HL-60 (cell line): ENCODE data around the gene RAF1.

Experiments
- DNase-seq, 2 experiments: peaks; one replicate each; pipeline ENCODE4 v3.0.0-alpha.2; 2010 to 2020; ENCODE audit warnings: low read depth in 1 of 2, low spot score in 1 of 2
- H3K27ac ChIP-seq: fragments of 250-450 bp; sonication (Bioruptor Pico); replicated peaks from 2 replicates; pipeline ENCODE4 v1.5.1; 2020; ENCODE audit warnings: mild to moderate bottlenecking, moderate library complexity
- H3K27me3 ChIP-seq: fragments of 250-450 bp; sonication (Bioruptor Pico); 2 replicates; pipeline ENCODE4 v1.5.1; 2021; ENCODE audit warnings: mild to moderate bottlenecking, moderate library complexity; ENCODE audit not compliant: insufficient read depth, poor library complexity, severe bottlenecking
- H3K4me3 ChIP-seq: replicated peaks from 2 replicates; pipeline ENCODE4 v1.5.1; 2011; ENCODE audit warnings: mild to moderate bottlenecking, control low read depth, low read length; ENCODE audit not compliant: insufficient read depth
- GABPA ChIP-seq: IDR thresholded peaks from 2 replicates; pipeline ENCODE4 v1.6.1; 2012; ENCODE audit warnings: low read depth
- POLR2AphosphoS5 ChIP-seq: IDR thresholded peaks from 2 replicates; pipeline ENCODE4 v1.6.1; 2012; ENCODE audit warnings: low read depth
- SPI1 ChIP-seq: IDR thresholded peaks from 2 replicates; pipeline ENCODE4 v1.6.1; 2012; ENCODE audit warnings: low read depth, mild to moderate bottlenecking, borderline replicate concordance
- TF ChIP-seq, protein P1 (sequence below): IDR thresholded peaks from 2 replicates; pipeline ENCODE4 v1.6.1; 2012; ENCODE audit warnings: low read depth; ENCODE audit not compliant: insufficient replicate concordance
- TF ChIP-seq, protein P2 (sequence below): IDR thresholded peaks from one replicate; pipeline ENCODE4 v1.5.1; 2011; ENCODE audit warnings: low read length, control low read depth, inconsistent platforms; ENCODE audit not compliant: insufficient read depth

Gene RAF1

DNA sequence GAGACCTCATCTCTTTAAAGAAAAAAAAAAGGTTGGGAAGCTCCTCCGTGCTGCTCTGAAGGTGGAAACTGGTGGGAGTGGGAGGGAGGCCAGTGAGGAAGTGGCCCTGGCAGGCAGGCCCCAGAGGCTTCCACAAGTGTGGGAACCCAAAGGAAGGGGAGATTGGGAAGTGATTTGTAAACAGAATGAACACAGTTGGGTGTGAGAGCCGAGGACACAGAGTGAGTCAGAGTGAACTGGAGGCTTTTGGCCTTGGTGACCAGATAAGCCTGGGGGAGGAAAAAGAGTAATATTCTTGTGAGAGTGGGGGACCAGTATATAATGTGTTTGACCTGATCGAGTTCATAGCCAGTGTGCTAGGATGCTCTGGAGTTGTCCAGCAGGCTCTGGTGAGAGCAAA, 84.0 kb downstream of the RAF1 start:
- TF ChIP-seq POLR2AphosphoS5: no peak
- TF ChIP-seq, protein P1, sequence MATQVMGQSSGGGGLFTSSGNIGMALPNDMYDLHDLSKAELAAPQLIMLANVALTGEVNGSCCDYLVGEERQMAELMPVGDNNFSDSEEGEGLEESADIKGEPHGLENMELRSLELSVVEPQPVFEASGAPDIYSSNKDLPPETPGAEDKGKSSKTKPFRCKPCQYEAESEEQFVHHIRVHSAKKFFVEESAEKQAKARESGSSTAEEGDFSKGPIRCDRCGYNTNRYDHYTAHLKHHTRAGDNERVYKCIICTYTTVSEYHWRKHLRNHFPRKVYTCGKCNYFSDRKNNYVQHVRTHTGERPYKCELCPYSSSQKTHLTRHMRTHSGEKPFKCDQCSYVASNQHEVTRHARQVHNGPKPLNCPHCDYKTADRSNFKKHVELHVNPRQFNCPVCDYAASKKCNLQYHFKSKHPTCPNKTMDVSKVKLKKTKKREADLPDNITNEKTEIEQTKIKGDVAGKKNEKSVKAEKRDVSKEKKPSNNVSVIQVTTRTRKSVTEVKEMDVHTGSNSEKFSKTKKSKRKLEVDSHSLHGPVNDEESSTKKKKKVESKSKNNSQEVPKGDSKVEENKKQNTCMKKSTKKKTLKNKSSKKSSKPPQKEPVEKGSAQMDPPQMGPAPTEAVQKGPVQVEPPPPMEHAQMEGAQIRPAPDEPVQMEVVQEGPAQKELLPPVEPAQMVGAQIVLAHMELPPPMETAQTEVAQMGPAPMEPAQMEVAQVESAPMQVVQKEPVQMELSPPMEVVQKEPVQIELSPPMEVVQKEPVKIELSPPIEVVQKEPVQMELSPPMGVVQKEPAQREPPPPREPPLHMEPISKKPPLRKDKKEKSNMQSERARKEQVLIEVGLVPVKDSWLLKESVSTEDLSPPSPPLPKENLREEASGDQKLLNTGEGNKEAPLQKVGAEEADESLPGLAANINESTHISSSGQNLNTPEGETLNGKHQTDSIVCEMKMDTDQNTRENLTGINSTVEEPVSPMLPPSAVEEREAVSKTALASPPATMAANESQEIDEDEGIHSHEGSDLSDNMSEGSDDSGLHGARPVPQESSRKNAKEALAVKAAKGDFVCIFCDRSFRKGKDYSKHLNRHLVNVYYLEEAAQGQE: no peak
- TF ChIP-seq, protein P2, sequence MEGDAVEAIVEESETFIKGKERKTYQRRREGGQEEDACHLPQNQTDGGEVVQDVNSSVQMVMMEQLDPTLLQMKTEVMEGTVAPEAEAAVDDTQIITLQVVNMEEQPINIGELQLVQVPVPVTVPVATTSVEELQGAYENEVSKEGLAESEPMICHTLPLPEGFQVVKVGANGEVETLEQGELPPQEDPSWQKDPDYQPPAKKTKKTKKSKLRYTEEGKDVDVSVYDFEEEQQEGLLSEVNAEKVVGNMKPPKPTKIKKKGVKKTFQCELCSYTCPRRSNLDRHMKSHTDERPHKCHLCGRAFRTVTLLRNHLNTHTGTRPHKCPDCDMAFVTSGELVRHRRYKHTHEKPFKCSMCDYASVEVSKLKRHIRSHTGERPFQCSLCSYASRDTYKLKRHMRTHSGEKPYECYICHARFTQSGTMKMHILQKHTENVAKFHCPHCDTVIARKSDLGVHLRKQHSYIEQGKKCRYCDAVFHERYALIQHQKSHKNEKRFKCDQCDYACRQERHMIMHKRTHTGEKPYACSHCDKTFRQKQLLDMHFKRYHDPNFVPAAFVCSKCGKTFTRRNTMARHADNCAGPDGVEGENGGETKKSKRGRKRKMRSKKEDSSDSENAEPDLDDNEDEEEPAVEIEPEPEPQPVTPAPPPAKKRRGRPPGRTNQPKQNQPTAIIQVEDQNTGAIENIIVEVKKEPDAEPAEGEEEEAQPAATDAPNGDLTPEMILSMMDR: no peak
- no peak for TF ChIP-seq SPI1
- no peak for TF ChIP-seq GABPA
- Histone ChIP-seq H3K4me3 (no peak overlapping the region), H3K27ac (no peak overlapping the region), H3K27me3 (no peaks in the 10 kb centered on the region)
- DNase-seq: no peak

DNA sequence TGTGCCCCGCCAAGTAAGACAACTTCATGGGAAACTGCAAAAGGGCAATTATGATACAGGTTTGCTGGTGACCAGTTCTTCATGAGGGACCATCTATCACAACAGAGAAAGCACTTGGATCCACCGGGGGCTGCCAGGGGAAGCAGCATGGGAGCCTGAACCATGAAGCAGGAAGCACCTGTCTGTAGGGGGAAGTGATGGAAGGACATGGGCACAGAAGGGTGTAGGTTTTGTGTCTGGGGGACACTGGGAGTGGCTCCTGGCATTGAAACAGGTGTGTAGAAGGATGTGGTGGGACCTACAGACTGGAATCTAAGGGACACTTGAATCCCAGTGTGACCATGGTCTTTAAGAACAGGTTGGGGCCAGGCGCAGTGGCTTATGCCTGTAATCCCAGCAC, 84.5 kb downstream of the RAF1 start:
- no peak for DNase-seq
- TF ChIP-seq SPI1: no peak
- TF ChIP-seq, protein P2: no peak
- 0 out of 2 replicates have a peak, but pooled peaks have one; percentile 18 for TF ChIP-seq POLR2AphosphoS5
- TF ChIP-seq, protein P1: no peak
- TF ChIP-seq GABPA: no peak
- Histone ChIP-seq H3K4me3 (no peak overlapping the region), H3K27ac (no peak overlapping the region), H3K27me3 (no peaks in the 10 kb centered on the region)

DNA sequence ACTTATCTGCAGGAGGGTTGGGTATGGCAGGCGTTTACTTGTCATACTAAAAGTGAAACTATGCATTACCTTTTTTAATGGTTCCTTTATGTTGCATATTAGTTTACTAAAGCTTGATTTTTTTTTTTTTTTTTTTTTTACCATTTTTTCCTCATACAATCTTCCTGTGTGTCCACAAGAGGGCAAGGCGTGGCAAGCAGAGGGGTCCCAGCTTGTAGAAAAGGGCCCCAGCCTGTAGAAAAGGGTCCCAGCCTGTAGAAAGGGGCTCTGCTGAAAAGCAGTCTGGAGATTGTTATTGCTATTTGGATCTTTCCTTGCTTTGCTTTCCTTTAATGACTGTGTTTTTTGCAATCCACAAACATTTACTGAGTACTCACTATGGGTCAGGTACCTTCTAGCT, 85.2 kb downstream of the RAF1 start:
- no peak for DNase-seq
- no peak overlapping the region for H3K4me3 ChIP-seq
- H3K27ac ChIP-seq: no peak overlapping the region
- TF ChIP-seq SPI1 (no peak), POLR2AphosphoS5 (no peak), GABPA (no peak)
- TF ChIP-seq, protein P1: no peak
- TF ChIP-seq, protein P2: no peak
- H3K27me3 ChIP-seq: no peaks in the 10 kb centered on the region
